CD4-positive, alpha-beta T cell (primary cell): Measurements from ENCODE around the gene C1orf167. TPM values are rescaled to one million over a fixed set of nuclear protein-coding genes. Genes with fewer than 3 reads are reported as not detected.

Source experiments
- ATAC-seq: fragments of 200-7000 bp; cut with Tn5 transposase; one replicate; pipeline ENCODE4 v1.10.0; 2022; ENCODE audit warnings: mild to moderate bottlenecking; ENCODE audit not compliant: poor library complexity
- CTCF ChIA-PET: fragments of 350-600 bp; sonication (Branson Sonifier 250); formaldehyde crosslinking; loops from one replicate; lab custom pipeline; 2021; ENCODE audit warnings: antibody characterized with exemption, inconsistent platforms; lab: Charles Lee
- POLR2A ChIA-PET: fragments of 350-600 bp; sonication (Branson Sonifier 250); formaldehyde crosslinking; loops from one replicate; lab custom pipeline; 2021; ENCODE audit warnings: antibody characterized with exemption, inconsistent platforms; lab: Charles Lee
- DNase-seq, 14 experiments: peaks; one replicate each; pipeline ENCODE4 v3.0.0-alpha.2; 2013 to 2020; ENCODE audit warnings: mixed read lengths in 2 of 14
- H3K27ac ChIP-seq, 2 donors: one replicate each; pipeline versions ENCODE4 v1.5.1 to v1.7.0; 2013; ENCODE audit warnings: low read length in 2 of 2, low read depth in 1 of 2, mild to moderate bottlenecking in 1 of 2
- H3K27me3 ChIP-seq, 2 experiments: 1 replicate in 1 of 2; 2 replicates in 1 of 2; pipeline versions ENCODE4 v1.6.1 to v1.7.0; 2013; ENCODE audit warnings: low read length in 2 of 2, control low read depth in 1 of 2, mild to moderate bottlenecking in 1 of 2, moderate library complexity in 1 of 2; ENCODE audit not compliant: insufficient read depth in 2 of 2, control insufficient read depth in 1 of 2
- H3K36me3 ChIP-seq: one replicate; pipeline ENCODE4 v1.6.1; 2013; ENCODE audit warnings: low read length, control low read depth; ENCODE audit not compliant: insufficient read depth
- H3K4me1 ChIP-seq: one replicate; pipeline ENCODE4 v1.6.1; 2013; ENCODE audit warnings: low read length, control low read depth; ENCODE audit not compliant: insufficient read depth
- H3K4me3 ChIP-seq: one replicate; pipeline ENCODE4 v1.5.1; 2013; ENCODE audit warnings: mild to moderate bottlenecking, low read length, moderate library complexity
- H3K9me3 ChIP-seq, 2 experiments: 1 replicate in 1 of 2; 2 replicates in 1 of 2; pipeline versions ENCODE4 v1.6.1 to v1.7.0; 2013; ENCODE audit warnings: low read length in 2 of 2, mild to moderate bottlenecking in 2 of 2, control low read depth in 1 of 2, moderate library complexity in 1 of 2; ENCODE audit not compliant: control insufficient read depth in 1 of 2, insufficient read depth in 1 of 2
- H3K27ac Mint-ChIP-seq: one replicate; pipeline ENCODE4 v1.8.0; 2020; ENCODE audit warnings: mixed read lengths
- H3K27me3 Mint-ChIP-seq: one replicate; pipeline ENCODE4 v1.8.0; 2021; ENCODE audit warnings: mixed read lengths
- H3K36me3 Mint-ChIP-seq: one replicate; pipeline ENCODE4 v1.8.0; 2021; ENCODE audit warnings: low read depth, mixed read lengths
- H3K4me1 Mint-ChIP-seq: one replicate; pipeline ENCODE4 v1.8.0; 2021; ENCODE audit warnings: low read depth, mixed read lengths
- H3K4me3 Mint-ChIP-seq: one replicate; pipeline ENCODE4 v1.8.0; 2020; ENCODE audit warnings: mild to moderate bottlenecking, mixed read lengths
- H3K9me3 Mint-ChIP-seq: one replicate; pipeline ENCODE4 v1.8.0; 2020; ENCODE audit warnings: mixed read lengths
- CTCF ChIP-seq: fragments of 200-600 bp; IDR thresholded peaks from one replicate; pipeline ENCODE4 v1.8.0; 2022; ENCODE audit warnings: antibody characterized with exemption, mild to moderate bottlenecking
- intact Hi-C, 2 experiments: fragments of 100-400 bp; cut with DNase I in 1 of 2; cut with micrococcal nuclease in 1 of 2; formaldehyde crosslinking; loops; one replicate each; pipeline versions ENCODE4 v1.15.1 to v1.9.0; 2023 to 2025; cut with DNase I, micrococcal nuclease
- total RNA-seq, 174 experiments: library from RNA in 2 of 174; stranded (reverse) in 2 of 174; gene quantifications; one replicate each; pipeline ENCODE4 v1.2.3 and lab custom pipeline; 2021 to 2026

The C1orf167 gene
- total RNA-seq, 2 experiments from 2014 or later, result not detected

- DNase-seq (no peak), ATAC-seq (no peak)
- H3K27ac Mint-ChIP-seq, result no peak overlapping the region
- intact Hi-C loops, result no loop called here
- no peaks in the 10 kb centered on the region for H3K9me3 Mint-ChIP-seq
- H3K27ac ChIP-seq, result no peak overlapping the region
- peaks cover 29% of the 10 kb centered on the region for H3K4me1 ChIP-seq
- no peaks in the 10 kb centered on the region for H3K27me3 Mint-ChIP-seq
- peaks cover 36% of the 10 kb centered on the region for H3K36me3 Mint-ChIP-seq
- no peaks in the 10 kb centered on the region for H3K9me3 ChIP-seq
- H3K4me3 ChIP-seq, result no peak overlapping the region
- ChIA-PET CTCF (no interaction called here), POLR2A (no interaction called here)
- no peak overlapping the region for H3K4me3 Mint-ChIP-seq
- peaks cover 51% of the 10 kb centered on the region for H3K36me3 ChIP-seq
- TF ChIP-seq CTCF, result no peak
- H3K27me3 ChIP-seq, result no peaks in the 10 kb centered on the region
- H3K4me1 Mint-ChIP-seq, result peaks cover 27% of the 10 kb centered on the region
Measured at GRCh38 chr1:11746092-11746491, 15.9 kb upstream of the C1orf167 start.

GRCh38 chr1:11746795-11747487, 15.1 kb upstream of the C1orf167 start:
- ATAC-seq (no peak), DNase-seq (no peak)
- Histone ChIP-seq H3K4me3 (no peak overlapping the region), H3K36me3 (peaks cover 51% of the 10 kb centered on the region), H3K9me3 (no peaks in the 10 kb centered on the region), H3K27ac (no peak overlapping the region), H3K27me3 (no peaks in the 10 kb centered on the region), H3K4me1 (peaks cover 20% of the 10 kb centered on the region)
- Mint-ChIP-seq H3K27ac (no peak overlapping the region), H3K4me3 (no peak overlapping the region), H3K4me1 (peaks cover 18% of the 10 kb centered on the region), H3K36me3 (peaks cover 36% of the 10 kb centered on the region), H3K27me3 (no peaks in the 10 kb centered on the region), H3K9me3 (no peaks in the 10 kb centered on the region)
- POLR2A ChIA-PET, result no interaction called here
- no peak for TF ChIP-seq CTCF
- intact Hi-C loops, result no loop called here
- CTCF ChIA-PET, result no interaction called here

- CTCF ChIA-PET, result interaction anchor here (0.5 to 1.5 kb wide), 5 partner anchors 10 to 85 kb away, joined by 3 to 6 read pairs (median 4); partner anchors contain the start of gene FBXO6
- Histone ChIP-seq H3K36me3 (peaks cover 51% of the 10 kb centered on the region), H3K27me3 (no peaks in the 10 kb centered on the region), H3K4me1 (peaks cover 14% of the 10 kb centered on the region), H3K4me3 (no peak overlapping the region), H3K9me3 (no peaks in the 10 kb centered on the region), H3K27ac (no peak overlapping the region)
- intact Hi-C loops, result loop anchor here (1.0 to 2.0 kb wide), 4 partner anchors 28 to 98 kb away; partner anchors contain the start of gene FBXO6 (in 1 of the 2)
- Mint-ChIP-seq H3K36me3 (peaks cover 36% of the 10 kb centered on the region), H3K4me3 (no peak overlapping the region), H3K9me3 (no peaks in the 10 kb centered on the region), H3K27me3 (no peaks in the 10 kb centered on the region), H3K4me1 (peaks cover 7% of the 10 kb centered on the region), H3K27ac (peak overlapping the region; percentile 24)
- ATAC-seq (peak; percentile 32), DNase-seq (no peak)
- no peak for TF ChIP-seq CTCF
- POLR2A ChIA-PET, result interaction anchor here (1.5 to 1.8 kb wide), 3 partner anchors 18 to 84 kb away, joined by 3 to 10 read pairs (median 5); no protein-coding TSS in a partner anchor
Measured at GRCh38 chr1:11748294-11749202, 13.4 kb upstream of the C1orf167 start.
